Neutrophil (primary cell): ENCODE results near the gene ARNT2.

ENCODE experiments used
- H3K27ac ChIP-seq: fragments of 200-600 bp; sonication (generic); 2 replicates; pipeline ENCODE4 v1.5.1; 2016; ENCODE audit warnings: mild to moderate bottlenecking, moderate library complexity
- H3K27me3 ChIP-seq: fragments of 200-600 bp; sonication (generic); 2 replicates; pipeline ENCODE4 v1.6.0; 2016; ENCODE audit warnings: mild to moderate bottlenecking
- H3K36me3 ChIP-seq: fragments of 200-600 bp; sonication (generic); 2 replicates; pipeline ENCODE4 v1.5.1; 2017
- H3K4me1 ChIP-seq, 2 experiments: fragments of 200-600 bp in 1 of 2; sonication (generic) in 1 of 2; 1 replicate in 1 of 2; 2 replicates in 1 of 2; pipeline versions ENCODE4 v1.5.1 to v1.6.1; 2013 to 2016; ENCODE audit warnings: low read depth in 1 of 2, low read length in 1 of 2, mild to moderate bottlenecking in 1 of 2, moderate library complexity in 1 of 2; ENCODE audit not compliant: control insufficient read depth in 1 of 2, insufficient read depth in 1 of 2
- H3K4me3 ChIP-seq, 2 experiments: fragments of 200-600 bp in 1 of 2; sonication (generic) in 1 of 2; 1 replicate in 1 of 2; 2 replicates in 1 of 2; pipeline ENCODE4 v1.5.1; 2013 to 2016; ENCODE audit warnings: low read depth in 1 of 2, low read length in 1 of 2, mild to moderate bottlenecking in 1 of 2, moderate library complexity in 1 of 2
- H3K9me3 ChIP-seq: fragments of 200-600 bp; sonication (generic); 2 replicates; pipeline ENCODE4 v1.5.1; 2016
- TF ChIP-seq, protein P1 (sequence below): fragments of 200-600 bp; sonication (generic); IDR thresholded peaks from 2 replicates; pipeline ENCODE4 v1.5.1; 2016; ENCODE audit warnings: antibody characterized with exemption

Gene ARNT2

DNA sequence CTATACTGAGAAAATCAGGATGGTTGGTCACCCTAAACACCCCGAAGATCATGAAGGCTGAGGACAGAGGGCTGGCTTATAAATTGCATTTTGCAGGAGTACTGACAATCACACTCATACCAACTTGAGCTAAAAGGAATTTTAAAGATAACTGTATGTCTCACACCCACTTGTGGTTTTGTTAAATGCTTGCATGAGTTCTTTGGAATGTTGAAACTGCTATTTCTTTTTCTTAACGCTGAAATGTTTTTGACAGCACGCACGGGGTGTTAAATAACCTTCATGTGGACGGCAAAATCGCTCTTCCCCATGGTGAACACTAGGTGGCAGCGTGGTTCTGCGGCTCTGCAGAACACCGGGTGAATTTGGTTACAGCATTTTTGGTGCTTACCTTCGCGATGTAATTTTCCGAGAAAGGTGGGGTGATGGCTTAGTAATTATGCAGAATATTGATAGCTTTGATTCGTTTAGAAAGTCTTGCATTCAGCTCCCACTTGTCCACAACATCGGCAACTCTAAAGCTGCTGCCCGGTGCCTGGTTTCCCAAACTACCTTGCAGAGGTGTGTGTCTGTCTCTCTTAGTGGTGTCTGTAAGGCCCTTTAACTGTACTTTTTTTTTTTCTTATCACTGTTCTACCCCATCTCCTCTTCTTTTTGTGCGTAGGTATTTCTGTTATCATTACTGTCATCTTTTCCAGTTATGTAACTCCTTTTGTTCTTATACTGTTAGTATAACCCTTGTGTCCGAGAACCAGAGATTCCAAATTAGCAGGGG, 51.7 kb downstream of the ARNT2 start:
- Histone ChIP-seq H3K4me1 (peaks cover 0 to 5% of the 10 kb centered on the region in 2 experiments), H3K36me3 (no peaks in the 10 kb centered on the region), H3K9me3 (no peaks in the 10 kb centered on the region), H3K27me3 (peaks cover 14% of the 10 kb centered on the region), H3K4me3 (no peak overlapping the region), H3K27ac (no peak overlapping the region)
- TF ChIP-seq, protein P1, sequence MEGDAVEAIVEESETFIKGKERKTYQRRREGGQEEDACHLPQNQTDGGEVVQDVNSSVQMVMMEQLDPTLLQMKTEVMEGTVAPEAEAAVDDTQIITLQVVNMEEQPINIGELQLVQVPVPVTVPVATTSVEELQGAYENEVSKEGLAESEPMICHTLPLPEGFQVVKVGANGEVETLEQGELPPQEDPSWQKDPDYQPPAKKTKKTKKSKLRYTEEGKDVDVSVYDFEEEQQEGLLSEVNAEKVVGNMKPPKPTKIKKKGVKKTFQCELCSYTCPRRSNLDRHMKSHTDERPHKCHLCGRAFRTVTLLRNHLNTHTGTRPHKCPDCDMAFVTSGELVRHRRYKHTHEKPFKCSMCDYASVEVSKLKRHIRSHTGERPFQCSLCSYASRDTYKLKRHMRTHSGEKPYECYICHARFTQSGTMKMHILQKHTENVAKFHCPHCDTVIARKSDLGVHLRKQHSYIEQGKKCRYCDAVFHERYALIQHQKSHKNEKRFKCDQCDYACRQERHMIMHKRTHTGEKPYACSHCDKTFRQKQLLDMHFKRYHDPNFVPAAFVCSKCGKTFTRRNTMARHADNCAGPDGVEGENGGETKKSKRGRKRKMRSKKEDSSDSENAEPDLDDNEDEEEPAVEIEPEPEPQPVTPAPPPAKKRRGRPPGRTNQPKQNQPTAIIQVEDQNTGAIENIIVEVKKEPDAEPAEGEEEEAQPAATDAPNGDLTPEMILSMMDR: peak; percentile 61

GRCh38 chr15:80456517-80457492, 52.6 kb downstream of the ARNT2 start:
- TF ChIP-seq, protein P1: no peak
- H3K27ac ChIP-seq: no peak overlapping the region

GRCh38 chr15:80457896-80458295, 53.7 kb downstream of the ARNT2 start:
- Histone ChIP-seq H3K27me3 (peaks cover 34% of the 10 kb centered on the region), H3K4me3 (no peak overlapping the region), H3K9me3 (no peaks in the 10 kb centered on the region), H3K4me1 (peaks cover 0 to 5% of the 10 kb centered on the region in 2 experiments), H3K36me3 (no peaks in the 10 kb centered on the region), H3K27ac (no peak overlapping the region)
- TF ChIP-seq, protein P1: no peak

More at GRCh38 chr15:80456517-80457492, 52.6 kb downstream of the ARNT2 start:
- peaks cover 23% of the 10 kb centered on the region for H3K27me3 ChIP-seq
- peaks cover 0 to 5% of the 10 kb centered on the region in 2 experiments for H3K4me1 ChIP-seq
- H3K4me3 ChIP-seq: no peak overlapping the region
- no peaks in the 10 kb centered on the region for H3K9me3 ChIP-seq
- no peaks in the 10 kb centered on the region for H3K36me3 ChIP-seq

DNA sequence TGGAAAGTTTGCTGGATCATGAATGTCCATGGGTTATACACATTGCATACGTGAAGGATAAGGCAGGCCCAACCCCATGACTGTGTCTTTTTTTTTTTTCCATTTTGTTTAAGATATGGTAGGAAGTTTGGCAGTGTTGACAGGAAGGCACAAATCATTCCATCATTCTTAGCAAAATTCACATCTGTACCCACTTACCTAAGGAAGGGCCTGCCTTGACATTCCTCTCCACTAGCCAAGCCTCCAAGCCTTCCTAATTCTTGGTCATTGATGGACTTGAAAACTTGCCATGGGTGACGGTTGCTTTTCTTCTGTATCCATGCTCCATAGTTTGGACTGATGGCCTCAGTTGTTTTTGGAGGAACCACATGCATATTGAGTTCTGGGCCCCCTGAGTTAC, 54.4 kb downstream of the ARNT2 start:
- Histone ChIP-seq H3K4me1 (peaks cover 0 to 5% of the 10 kb centered on the region in 2 experiments), H3K4me3 (no peak overlapping the region), H3K27me3 (peaks cover 38% of the 10 kb centered on the region), H3K27ac (no peak overlapping the region), H3K36me3 (no peaks in the 10 kb centered on the region), H3K9me3 (no peaks in the 10 kb centered on the region)
- TF ChIP-seq, protein P1: no peak

GRCh38 chr15:80459380-80459779, 55.2 kb downstream of the ARNT2 start:
- no peak overlapping the region for H3K4me3 ChIP-seq
- H3K4me1 ChIP-seq: peaks cover 0 to 5% of the 10 kb centered on the region in 2 experiments
- H3K9me3 ChIP-seq: no peaks in the 10 kb centered on the region
- TF ChIP-seq, protein P1: no peak
- H3K27me3 ChIP-seq: peaks cover 38% of the 10 kb centered on the region
- no peaks in the 10 kb centered on the region for H3K36me3 ChIP-seq
- no peak overlapping the region for H3K27ac ChIP-seq
